IPS DF 6.9 (cell line): Measurements from ENCODE around the gene SLC7A14.

Experiments used
- DNase-seq: peaks from one replicate; pipeline ENCODE4 v3.0.0-alpha.2; 2013; ENCODE audit warnings: low read depth, low spot score
- H3K27ac ChIP-seq: one replicate; pipeline ENCODE4 v1.5.1; 2013; ENCODE audit warnings: low read length, control low read depth
- H3K27me3 ChIP-seq: 2 replicates; pipeline ENCODE4 v1.6.1; 2013; ENCODE audit warnings: mild to moderate bottlenecking, low read length; ENCODE audit not compliant: control insufficient read depth, insufficient read depth
- H3K36me3 ChIP-seq: 2 replicates; pipeline ENCODE4 v1.6.1; 2013; ENCODE audit warnings: low read length; ENCODE audit not compliant: control insufficient read depth, insufficient read depth
- H3K4me1 ChIP-seq: 2 replicates; pipeline ENCODE4 v1.6.1; 2013; ENCODE audit warnings: low read length; ENCODE audit not compliant: control insufficient read depth, insufficient read depth
- H3K4me3 ChIP-seq: 2 replicates; pipeline ENCODE4 v1.5.1; 2013; ENCODE audit warnings: mild to moderate bottlenecking, low read length
- H3K9me3 ChIP-seq: 2 replicates; pipeline ENCODE4 v1.6.1; 2013; ENCODE audit warnings: low read length, inconsistent platforms; ENCODE audit not compliant: control insufficient read depth, insufficient read depth
- WGBS: extraction: QIAGEN DNeasy Blood & Tissue Kit; methylation state at CpG from one replicate; pipeline ENCODE4 v1.1.7; 2013; ENCODE audit warnings: mixed read lengths, missing lambda C conversion rate; ENCODE audit not compliant: insufficient read length, insufficient coverage; 5-methylcytosine and 5-hydroxymethylcytosine counted together

Gene SLC7A14

DNA sequence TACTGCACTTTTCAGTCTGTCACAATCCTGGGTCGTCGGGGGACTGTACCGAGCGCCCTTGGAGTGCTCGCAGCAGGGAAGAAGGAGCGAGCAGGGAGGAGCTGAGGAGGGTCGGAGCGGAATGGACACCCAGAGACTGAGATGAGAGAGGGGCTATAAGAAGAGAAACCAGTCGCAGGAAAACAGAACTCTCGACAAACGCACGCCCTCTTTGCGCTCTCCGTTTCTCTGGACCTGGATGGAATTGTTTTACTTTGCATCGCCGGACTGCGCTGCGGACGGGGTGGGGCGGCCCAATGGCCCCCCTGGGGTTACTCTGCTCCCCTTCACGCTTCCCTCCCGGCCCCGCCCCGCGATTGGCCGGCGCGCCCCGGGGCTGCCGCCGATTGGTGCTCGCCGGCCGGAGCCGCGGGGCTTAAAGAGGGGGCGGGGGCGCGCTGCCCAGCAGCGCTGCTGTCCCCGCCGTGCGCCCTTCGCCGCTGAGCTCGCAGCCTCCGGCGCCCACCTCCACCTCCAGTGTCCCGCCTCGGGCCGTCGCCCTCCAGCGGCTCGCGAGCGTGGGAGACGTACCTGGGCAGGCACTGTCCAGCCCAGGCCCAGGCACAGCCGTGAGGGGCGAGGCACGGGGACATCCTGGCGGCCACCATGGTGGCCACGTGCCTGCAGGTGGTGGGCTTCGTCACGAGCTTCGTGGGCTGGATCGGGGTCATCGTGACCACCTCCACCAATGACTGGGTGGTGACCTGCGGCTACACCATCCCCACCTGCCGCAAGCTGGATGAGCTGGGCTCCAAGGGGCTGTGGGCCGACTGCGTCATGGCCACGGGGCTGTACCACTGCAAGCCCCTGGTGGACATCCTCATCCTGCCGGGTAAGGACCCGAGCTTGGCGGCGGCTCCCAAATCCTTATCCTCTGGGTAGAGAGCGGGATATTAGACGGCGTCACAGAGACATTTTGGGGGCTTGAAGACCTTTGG, 167.2 kb downstream of the SLC7A14 start, which contains the start of gene CLDN11:
Gene CLDN11, plus strand, starts transcription at position 447 of the 977 bp plus-strand sequence. Its CDS starts 199 bp downstream, at position 646.
- peak within 1 kb of the TSS; percentile 25; the same call in 1 of the 2 replicates for H3K4me3 ChIP-seq
- H3K27me3 ChIP-seq: peaks cover 18% of the 10 kb centered on the region; the same call in 1 of the 2 replicates
- H3K4me1 ChIP-seq: peaks cover 1% of the 10 kb centered on the region; the same call in 1 of the 2 replicates
- no peak for DNase-seq
- no peaks in the 10 kb centered on the region for H3K9me3 ChIP-seq
- H3K36me3 ChIP-seq: no peaks in the 10 kb centered on the region
- H3K27ac ChIP-seq: no peak within 1 kb of the TSS
- WGBS: no CpG with 5 or more reads among the region's 79 CpGs

DNA sequence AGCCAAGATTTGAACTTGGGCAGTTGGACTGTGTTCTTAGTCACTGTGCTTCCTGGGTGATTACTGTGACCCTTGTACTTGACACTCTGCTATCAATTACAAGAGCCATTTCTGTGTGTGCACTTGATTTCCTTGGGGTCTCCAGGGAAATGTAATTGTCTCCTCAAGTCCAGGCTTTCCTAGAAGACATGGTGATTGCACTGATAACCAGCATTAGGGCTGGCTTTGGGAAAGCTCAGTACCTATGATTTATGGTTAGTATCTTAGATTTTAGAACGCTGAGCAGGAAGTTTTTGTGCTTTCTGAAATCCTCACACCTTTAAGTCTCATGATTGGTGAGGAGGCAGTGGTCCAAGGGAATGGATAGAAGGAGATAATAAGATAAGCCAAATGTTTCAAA, 168.8 kb downstream of the SLC7A14 start:
- Histone ChIP-seq H3K9me3 (no peaks in the 10 kb centered on the region), H3K27ac (no peak overlapping the region), H3K4me3 (no peak overlapping the region), H3K4me1 (peaks cover 1% of the 10 kb centered on the region; the same call in 1 of the 2 replicates), H3K36me3 (no peaks in the 10 kb centered on the region), H3K27me3 (peaks cover 18% of the 10 kb centered on the region; the same call in 1 of the 2 replicates)
- no peak for DNase-seq
- no CpG with 5 or more reads among the region's 1 CpG for WGBS

DNA sequence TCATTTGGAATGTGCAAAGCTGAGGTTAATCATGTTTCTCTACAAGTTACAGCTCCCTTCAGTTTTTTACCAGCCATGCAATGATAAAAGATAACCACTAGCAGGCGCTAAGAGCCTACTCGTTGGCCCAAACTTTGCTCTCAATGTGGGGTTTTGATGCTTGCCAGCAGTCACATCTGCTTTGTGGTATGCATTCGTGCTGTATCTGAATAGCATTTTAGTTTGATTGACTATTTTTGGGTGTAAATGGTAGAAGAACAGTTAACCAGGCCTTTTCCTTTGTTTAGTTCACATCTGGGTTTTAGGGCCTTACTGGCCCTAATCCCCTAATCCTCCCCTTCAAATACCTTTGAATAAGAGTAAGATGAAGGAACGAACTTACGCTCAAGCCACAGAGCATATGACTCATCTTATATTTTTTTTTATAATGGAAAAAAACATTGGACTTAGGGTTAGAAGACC, 171.6 kb downstream of the SLC7A14 start:
- H3K27me3 ChIP-seq: peaks cover 5% of the 10 kb centered on the region; the same call in 1 of the 2 replicates
- H3K4me1 ChIP-seq: 0 out of 2 replicates have a peak, but pooled peaks cover 1% of the 10 kb centered on the region
- H3K27ac ChIP-seq: no peak overlapping the region
- H3K4me3 ChIP-seq: no peak overlapping the region
- H3K36me3 ChIP-seq: no peaks in the 10 kb centered on the region
- no peak for DNase-seq
- no CpG with 5 or more reads among the region's 5 CpGs for WGBS
- H3K9me3 ChIP-seq: no peaks in the 10 kb centered on the region

DNA sequence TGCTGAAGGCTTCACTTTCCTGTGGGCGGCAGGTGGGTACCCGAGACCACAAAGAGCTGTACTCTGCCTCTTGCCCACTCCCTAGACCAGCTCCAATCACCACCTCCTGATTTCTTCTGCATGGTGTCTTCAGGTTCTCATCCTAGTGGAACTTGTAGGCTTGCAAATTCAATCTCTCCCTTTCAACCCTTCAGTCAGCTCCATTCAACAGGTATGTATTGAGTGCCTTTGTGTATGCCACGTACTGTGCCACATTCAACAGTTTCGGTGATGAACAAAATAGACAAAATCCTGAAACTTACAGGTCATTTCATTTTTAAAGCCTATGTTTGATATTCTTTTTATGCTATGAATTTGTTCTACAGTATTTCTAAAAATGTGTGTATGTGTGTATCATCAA, 172.6 kb downstream of the SLC7A14 start:
- Histone ChIP-seq H3K36me3 (no peaks in the 10 kb centered on the region), H3K4me1 (no peaks in the 10 kb centered on the region), H3K27ac (no peak overlapping the region), H3K27me3 (no peaks in the 10 kb centered on the region; the same call in 1 of the 2 replicates), H3K4me3 (no peak overlapping the region), H3K9me3 (no peaks in the 10 kb centered on the region)
- WGBS: no CpG with 5 or more reads among the region's 4 CpGs
- no peak for DNase-seq

DNA sequence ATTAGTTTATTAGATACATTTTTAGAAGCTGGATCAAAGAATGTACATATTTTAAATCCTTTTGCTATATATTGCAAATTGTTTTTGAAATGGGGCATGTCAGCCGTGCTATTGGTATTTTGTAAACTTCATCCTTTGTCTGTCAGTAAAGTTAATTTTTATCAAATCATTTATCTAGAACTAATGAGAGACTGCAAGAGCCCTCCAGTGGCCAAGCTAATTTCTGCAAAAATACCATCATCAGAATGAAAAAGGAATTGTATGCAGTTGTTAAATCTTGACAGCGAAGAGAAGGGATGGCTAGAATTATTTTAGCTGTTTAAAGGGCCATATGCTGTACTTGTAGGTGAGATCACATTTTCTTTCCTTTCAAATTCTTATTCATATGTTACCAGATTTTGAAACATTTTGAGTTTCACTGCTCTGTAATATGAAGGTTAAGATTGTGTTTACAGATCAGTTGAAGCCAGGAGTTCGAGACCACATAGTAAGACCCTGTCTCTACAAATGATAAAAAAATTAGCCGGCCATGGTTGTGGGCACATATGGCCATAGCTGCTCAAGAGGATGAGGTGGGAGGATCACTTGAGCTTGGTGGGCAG, 175.3 kb downstream of the SLC7A14 start:
- Histone ChIP-seq H3K36me3 (no peaks in the 10 kb centered on the region), H3K27me3 (no peaks in the 10 kb centered on the region), H3K27ac (no peak overlapping the region), H3K4me3 (no peak overlapping the region), H3K9me3 (no peaks in the 10 kb centered on the region), H3K4me1 (no peaks in the 10 kb centered on the region)
- no CpG with 5 or more reads among the region's 4 CpGs for WGBS
- no peak for DNase-seq
